ENCODE results near the gene CDH13.

The CDH13 gene

GRCh38 chr16:83797013-83797412 is 1170.2 kb downstream of the CDH13 start:
- no peak for DNase-seq

GRCh38 chr16:83799336-83799735 is 1172.6 kb downstream of the CDH13 start:
- DNase-seq = no peak

DNA sequence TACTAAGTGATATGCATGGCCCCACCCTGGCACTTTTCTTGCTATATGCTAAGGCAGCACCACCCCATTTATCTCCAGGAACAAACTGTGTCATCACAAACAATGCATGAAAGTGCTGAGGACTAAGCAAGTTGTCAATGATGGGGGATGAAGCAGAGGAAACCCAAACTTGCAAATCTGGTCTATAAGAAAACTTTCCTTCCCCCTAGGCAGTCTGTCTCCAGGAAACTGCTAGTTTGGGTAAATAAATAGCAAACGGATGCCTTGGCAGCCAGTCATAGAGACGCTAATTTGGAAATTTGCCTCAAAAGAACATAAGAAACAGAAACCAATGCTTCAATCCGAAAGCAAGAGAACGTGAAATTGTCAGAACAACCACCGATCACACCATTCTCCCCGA is 1175.4 kb downstream of the CDH13 start:
- no peak for DNase-seq

GRCh38 chr16:83802554-83803205 is 1175.9 kb downstream of the CDH13 start:
- no peak for DNase-seq

DNA sequence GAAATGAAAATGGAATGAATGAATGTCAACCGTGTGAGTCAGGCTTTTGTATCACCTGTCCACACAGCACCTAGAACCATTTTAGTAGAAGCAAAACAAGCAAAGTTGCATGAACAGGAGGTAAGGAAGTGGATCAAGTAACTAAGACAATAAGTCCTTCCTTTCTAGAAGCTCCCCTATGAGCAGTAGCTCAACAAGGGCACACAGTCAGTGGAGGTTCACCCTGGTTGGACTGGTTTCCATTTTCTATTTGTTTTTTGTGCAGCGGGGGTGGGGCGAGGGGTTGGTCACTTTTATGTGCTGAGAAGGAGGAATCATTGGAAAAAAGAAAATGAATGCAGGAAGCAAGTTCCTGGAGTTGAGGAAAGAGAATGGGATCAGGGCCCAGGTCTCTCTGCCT is 1177.0 kb downstream of the CDH13 start:
- no peak for DNase-seq

GRCh38 chr16:83804366-83804765 is 1177.6 kb downstream of the CDH13 start:
- no peak for DNase-seq

DNA sequence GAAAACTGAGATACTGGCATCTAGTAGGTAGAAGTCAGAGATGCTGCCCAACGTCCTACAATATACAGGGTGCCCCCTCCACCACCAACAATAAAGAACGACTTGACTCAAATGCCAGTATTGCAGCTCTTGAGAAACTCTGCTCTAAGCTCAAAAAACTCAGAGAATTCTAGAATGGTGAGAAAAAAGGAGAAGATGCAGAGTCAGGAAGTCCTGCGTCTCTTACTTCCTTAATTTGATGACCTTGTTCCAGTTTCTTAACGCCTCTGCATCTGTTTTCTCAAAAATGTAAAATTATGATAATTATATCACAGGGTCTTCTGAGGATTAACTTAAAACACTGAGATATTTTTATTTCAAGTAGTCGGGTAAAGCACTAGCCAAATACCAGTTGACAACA is 1179.3 kb downstream of the CDH13 start:
- DNase-seq = no peak

DNA sequence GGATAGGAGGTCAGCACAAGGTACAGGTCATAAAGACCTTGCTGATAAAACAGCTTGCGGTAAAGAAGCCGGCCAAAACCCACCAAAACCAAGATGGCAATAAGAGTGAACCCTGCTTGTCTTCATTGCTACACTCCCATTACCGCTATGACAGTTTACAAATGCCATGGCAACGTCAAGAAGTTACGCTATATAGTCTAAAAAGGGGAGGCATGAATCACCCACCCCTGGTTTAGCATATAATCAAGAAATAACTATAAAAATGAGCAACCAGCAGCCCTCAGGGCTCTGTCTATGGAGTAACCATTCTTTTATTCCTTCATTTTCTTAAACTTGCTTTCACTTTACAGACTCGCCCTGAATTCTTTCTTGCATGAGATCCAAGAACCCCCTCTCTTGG is 1180.0 kb downstream of the CDH13 start:
- DNase-seq = no peak

DNA sequence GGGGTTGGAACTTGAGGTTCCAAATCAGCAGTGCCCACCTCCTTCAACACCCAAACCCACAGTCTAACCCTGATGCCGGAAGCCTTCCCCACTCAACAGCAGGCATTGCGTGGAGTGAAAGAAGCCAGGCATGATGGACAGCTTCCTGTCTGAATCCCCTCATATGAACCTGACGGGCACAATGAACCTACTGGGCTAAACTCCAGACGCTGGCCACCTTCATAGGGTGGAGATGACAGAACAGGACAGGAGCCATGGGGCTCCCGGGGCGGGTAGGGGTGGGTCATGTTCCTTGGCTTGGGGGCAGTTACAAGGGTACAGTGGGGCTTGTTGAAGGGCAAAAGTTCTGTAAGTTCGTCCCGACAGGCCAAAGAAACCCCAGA is 1180.5 kb downstream of the CDH13 start:
- no peak for DNase-seq

- peak; percentile 79 to 92 for DNase-seq
Observed at GRCh38 chr16:83807710-83808572, 1181.2 kb downstream of the CDH13 start, which contains the start of gene HSBP1. TSS of gene HSBP1 (plus strand) at chr16:83807978. CDS start at chr16:83808077, 99 bp downstream.

- no peak for DNase-seq
Observed at GRCh38 chr16:83808573-83809014, 1181.8 kb downstream of the CDH13 start.

GRCh38 chr16:83809092-83809491 is 1182.3 kb downstream of the CDH13 start:
- no peak for DNase-seq

- DNase-seq = no peak
Observed at GRCh38 chr16:83810901-83811300, 1184.1 kb downstream of the CDH13 start.

- DNase-seq = peak in 1 of 2 experiments; percentile 27
Observed at GRCh38 chr16:83813823-83814658, 1187.3 kb downstream of the CDH13 start.

- DNase-seq = no peak
Observed at GRCh38 chr16:83814659-83814985, 1187.9 kb downstream of the CDH13 start.

DNA sequence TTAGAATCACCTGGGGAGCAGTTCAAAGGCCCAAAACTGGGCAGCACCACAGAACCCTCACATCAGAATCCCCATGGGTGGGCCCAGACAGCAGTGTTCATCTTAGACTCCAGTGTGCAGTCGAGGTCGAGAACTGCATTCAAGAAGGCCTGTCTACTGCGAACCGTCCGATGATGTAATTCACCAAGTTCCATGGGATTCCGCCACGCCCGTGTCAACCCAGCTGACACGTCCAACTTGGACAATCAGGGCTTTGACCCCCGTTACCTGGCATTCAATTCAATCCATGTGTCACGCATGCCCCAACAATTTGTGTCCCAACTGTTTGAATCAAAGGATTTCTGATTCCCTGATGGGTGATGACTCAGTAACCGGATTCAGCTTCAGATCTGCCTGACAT is 1190.3 kb downstream of the CDH13 start:
- DNase-seq = no peak

DNA sequence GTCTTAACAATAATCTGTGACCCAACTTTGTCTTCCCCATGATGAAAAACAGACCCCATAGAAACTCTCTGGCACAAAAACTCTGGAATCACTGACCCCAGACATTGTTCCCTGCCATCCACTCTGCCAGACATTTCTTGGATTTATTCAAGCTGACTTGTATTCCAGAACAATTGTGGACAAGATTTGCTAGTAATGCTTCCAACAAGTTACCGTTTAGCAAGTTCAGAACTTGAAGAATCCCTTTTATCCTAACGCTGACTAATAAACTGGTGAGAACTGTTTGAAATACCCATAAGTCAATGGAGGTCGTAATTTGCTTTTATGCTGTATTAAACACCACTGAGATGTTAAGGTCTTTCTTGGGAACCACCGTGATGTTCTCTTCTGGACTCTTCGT is 1191.5 kb downstream of the CDH13 start:
- DNase-seq = no peak

DNA sequence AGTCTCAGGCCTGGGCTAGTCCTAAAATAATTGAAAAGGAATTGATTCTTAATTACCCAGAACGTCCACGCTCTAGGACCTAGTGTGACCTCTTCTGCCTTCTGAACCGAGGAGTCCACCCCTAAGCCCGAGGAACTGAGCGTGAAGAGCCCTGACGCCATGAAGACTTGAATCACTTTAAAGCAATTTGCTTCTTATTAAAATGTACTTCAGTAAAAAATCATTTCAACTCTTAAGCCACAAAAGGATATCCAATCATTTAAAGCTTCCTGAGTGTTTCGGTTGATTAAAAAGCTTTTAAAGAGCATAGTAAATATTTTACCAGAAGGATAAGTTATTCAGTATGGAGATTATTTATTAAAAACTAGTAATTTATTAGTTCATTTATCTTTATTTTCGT is 1192.6 kb downstream of the CDH13 start:
- DNase-seq = no peak

GRCh38 chr16:83826146-83826913 is 1199.6 kb downstream of the CDH13 start:
- DNase-seq = peak; percentile 57 to 74

DNA sequence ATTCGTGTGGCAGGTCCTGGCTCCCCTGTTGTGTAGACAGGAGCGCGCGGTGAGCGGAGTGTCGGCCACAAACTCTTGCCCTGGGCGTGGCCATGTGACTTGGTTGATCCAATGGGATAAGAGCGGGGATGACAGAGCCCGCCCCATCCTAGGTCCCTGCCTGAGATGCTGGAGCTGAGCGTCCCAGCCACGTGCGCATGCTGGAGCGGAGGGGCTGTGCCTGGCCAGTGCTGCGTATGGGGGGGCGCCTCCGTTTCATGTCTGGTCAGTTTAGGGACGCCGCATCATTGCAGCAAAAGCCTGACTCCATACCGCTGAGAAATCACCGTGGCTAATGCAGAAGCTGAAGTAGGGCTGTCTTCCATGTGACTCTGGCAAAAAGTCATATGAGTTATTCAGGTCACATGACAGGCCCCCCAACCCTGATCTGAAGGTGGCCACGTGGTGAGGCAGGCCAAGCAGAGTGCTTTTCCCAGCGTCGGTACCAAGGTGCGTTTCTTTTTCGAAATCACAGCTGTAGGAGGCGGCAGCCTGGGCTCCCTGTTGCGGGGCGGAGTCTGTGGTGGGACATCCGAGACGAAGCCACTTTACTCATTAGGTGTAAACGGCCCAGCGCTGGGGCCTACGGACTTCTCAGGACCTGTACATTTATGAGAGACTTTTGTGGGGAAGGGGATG is 1203.5 kb downstream of the CDH13 start:
- no peak for DNase-seq

DNA sequence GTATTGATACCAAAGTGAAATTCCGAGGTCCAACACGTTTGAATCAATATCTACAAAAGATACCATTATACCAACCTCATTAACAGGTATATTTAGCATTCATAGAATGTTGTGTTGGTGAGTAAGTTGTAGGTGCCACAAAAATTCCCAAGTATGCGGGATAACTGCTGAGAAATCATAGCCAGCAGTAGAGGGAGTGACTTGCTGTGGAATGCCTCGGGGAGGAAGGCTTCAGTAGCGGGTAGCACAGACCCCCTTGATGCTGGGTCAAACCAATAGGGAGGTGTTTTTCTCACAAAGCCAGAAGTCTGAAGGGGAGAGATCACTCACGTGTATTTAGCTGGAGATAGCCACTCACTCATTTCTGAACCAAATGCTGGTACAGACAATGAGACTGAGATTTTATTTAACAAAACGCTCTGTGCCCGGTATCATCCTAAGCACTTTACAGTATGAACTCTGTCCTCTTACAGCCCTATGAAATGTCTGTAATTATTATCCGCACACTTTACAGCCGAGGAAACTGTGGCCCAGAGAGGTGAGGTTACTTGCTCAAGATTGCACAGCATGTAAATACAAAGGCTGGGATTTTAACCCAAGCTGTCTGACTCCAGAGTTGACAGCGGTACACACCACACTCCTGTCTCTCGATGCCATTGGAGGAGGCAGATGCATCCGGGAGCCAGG is 1204.1 kb downstream of the CDH13 start:
- no peak for DNase-seq
